Stimulated activated naive CD4-positive, alpha-beta T cell treated with Interleukin-2 at 50 U/mL for 16 hours (primary cell): ENCODE data around the gene SLC12A4.
"Not testable (repeated sequence)": the region's sequence is repeated elsewhere in the genome, so short reads cannot be mapped to it uniquely, and the experiment has no call there.

Experiments used
- DNase-seq: peaks from one replicate; lab custom pipeline; 2025; lab: John Stamatoyannopoulos, UW

The SLC12A4 gene

DNA sequence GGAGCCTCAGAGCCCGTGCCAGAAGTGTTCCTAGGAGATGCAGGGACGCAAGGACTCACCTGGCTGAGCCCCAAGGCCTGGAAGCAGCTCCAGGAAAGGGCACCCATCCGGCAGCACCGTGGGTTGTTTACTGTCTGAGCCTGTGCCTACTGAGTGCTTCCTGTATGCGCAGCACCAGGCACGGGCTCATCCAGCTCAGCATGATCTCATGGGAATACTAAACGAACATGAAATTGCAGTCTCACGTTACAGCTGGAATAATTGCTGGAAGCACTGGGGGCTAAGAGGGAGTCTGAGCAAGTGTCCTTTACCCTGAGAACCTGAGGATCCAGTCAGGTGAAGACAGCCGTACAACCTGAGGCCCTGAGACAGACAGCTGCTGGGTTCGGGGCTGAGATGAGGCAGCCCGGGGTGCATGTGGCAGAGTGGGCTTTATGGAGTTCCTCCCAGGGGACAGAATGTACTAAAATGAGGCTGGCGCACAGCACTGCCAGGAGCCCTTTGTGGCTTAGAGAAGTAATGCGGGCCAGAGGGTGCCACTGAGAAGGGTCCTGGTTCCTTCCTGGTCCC lies 42.2 kb downstream of the SLC12A4 start:
- no peak for DNase-seq

DNA sequence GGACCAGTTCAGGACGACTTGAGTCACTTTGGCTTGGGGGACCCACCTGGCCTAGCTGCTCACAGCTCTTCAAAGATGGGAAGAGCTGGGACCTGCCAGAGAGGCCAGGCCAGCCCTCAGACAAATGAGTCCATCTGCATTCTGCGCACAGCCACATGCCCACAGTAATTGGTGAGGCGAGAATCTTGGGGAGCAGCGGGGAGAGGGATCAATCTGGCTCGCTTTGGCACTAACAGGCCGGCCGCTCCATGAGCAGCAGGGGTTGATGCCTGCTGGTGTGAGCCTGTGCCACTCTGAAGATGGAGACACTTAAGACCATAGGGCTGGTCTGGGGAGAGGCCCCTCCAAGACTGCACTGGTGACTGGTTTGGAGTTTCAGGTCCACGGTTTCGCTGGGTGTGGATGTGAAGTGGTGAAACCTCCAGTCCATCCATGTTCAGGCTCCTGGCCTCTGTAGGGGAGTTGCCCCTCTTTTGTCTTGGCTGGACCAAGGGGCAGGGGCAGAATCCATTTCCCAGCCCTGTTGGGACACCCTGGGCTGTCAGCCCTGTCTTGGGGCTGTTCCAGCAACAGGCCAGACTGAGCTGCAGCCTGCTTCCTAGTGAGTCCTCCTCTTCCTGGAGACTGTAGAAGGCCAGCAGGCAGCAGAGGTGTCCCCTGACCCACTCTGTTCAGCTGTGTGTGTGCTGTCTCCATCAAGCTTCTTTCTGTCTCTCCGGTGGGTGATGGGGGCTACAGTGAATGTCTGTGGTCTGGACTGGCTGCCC lies 44.1 kb downstream of the SLC12A4 start:
- no peak for DNase-seq

DNA sequence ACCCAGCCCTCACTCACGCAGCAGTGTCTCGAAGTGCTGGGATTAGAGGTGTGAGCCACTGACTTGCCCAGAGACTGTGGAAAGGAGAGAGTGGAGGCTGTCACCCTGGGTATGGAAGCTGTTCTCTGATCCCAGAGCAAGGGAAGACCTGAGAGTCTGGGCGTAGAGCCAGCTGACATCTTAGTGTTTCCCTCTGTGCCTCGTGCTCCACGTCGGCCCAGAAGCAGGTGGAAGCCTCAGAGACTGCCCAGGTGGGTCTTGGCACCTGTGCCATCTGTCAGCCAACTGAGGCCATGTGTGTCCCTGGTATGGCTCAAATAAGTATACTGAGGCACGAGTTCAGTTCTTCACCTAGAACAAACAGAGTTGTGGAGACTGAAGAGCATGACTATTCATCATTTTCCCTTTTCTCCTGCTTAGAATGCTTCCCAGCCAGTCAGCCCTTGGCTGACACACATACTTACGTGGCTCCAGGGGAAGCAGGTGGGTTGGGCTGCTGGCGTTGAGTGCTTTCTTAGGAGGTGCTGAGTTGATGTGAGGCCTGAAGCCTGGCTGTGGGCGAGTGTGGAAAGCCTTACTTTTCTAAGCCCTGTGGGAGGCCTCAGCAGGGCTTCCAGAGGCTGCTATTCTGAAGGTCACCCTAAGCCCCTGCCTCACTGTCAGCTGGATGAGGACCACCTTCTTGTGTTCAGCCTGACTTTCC lies 44.9 kb downstream of the SLC12A4 start:
- DNase-seq, result no peak

DNA sequence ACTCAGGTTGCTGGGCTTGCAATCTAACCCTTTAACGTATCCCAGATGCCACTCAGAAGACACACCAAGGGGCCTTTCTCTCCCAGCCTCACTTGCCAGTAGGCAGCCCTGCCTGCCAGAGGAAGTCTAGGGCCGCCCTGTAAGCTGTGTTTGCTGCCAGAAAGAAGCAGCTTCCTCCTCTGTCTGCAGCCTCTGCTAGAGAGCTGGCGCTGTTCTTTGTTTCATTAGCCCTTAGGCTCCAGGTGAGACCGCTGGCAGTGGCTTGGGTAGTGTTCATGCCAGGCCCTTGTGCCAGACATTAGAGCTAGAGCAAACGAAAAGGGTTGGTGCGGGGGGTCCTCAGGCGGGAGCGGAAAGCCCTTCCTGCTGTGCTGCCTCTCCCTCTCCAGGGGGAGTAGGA lies 45.7 kb downstream of the SLC12A4 start:
- DNase-seq, result no peak

DNA sequence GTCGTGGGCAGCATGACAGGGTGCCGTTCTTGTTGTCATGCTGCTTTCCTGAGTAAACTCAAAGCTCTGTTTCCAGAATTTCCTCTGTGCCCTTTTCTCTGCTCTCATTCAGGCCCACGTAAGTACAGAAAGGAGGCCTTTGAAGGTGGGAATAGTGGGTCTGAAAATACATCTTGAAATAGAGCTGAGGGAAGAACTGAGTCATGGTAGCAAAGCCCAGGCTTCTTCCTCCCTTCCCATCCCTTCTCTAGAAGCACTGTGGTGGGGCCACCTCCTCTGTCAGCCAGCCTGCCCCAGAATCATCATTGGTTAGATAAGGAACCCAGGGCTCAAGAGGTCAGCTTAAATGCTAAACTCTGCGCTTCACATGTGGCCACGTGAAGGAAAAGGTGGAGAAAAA lies 46.2 kb downstream of the SLC12A4 start:
- no peak for DNase-seq

DNA sequence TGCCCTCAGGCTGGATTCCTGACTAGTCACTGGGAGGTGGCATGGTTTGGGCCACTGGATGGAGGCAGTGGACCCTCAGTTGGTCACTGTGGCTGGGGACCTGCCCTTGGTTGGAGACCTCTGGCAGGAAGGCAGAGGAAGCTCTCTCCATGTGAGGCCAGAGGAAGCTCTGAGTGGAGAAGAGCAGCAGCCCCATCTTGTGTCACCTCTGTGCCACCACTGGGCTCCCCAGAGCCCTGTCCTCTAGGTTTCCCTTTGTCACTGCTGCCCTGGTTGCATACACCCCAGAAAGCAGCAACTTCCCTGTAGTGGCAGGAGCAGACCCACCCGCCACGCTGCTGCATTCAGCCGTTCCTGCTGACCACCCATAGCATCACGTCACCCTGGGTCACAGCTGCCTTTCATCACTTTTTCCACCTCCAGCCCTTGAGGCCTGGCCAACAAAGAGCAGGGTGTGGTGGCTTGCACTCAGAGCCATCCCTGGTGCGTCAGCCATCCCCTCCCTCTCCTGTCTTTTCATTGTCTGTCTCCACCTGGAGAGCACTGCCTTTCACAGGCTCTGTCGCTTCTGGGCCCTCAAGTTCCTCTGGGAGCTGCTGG lies 48.7 kb downstream of the SLC12A4 start:
- DNase-seq, result no peak

DNA sequence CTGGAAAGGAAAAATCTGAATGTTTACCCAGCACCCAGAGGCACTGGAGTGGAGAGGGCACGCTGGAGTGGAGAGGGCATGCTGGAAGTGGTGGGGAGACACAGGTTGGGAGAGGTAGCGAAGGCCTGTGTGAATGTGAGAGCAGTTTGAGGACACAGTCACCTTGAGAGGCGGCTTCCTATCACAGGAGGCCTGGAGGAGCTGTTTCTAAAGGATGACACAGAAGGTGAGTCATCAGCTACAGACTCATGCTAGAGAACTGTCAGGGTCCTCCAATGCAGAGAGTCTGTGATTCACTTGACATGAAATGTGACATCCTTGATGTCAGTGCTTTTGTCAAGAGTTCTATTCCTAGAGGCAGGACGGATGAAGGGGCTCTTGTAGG lies 50.6 kb downstream of the SLC12A4 start:
- peak; percentile 24 for DNase-seq

DNA sequence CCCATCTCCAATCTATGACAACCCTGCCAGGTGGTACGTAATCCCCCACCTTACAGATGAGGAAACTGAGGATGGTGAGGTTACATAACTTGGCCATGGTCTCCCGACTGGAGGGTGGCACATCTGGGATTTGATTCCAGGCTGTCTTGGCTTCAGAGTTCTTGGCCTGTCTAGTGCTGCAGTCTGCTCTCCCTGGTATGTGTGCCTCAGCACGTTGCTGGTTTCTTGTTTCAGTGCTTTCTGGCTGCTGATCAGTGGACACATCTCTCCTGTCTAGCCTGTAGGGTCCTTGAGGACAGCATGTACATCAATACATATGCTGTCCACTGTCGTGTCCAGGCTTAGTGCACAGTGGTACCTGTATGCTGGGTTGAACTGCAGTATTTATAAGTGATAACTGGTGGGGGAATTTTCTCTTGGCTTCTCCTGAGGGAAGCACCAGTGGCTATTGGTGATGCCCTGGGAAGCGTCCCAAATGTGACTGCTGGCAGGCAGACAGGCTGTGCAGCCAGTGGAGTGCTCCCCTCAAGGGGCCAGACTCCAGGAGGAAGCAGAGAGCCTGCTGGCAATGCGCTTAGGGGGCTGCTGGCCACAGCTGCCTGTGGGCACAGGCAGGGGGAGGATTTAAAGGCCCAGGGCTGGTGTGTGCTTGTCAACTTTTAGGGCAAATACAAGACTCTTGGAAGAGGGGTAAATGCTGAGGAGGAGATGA lies 51.1 kb downstream of the SLC12A4 start:
- no peak for DNase-seq

DNA sequence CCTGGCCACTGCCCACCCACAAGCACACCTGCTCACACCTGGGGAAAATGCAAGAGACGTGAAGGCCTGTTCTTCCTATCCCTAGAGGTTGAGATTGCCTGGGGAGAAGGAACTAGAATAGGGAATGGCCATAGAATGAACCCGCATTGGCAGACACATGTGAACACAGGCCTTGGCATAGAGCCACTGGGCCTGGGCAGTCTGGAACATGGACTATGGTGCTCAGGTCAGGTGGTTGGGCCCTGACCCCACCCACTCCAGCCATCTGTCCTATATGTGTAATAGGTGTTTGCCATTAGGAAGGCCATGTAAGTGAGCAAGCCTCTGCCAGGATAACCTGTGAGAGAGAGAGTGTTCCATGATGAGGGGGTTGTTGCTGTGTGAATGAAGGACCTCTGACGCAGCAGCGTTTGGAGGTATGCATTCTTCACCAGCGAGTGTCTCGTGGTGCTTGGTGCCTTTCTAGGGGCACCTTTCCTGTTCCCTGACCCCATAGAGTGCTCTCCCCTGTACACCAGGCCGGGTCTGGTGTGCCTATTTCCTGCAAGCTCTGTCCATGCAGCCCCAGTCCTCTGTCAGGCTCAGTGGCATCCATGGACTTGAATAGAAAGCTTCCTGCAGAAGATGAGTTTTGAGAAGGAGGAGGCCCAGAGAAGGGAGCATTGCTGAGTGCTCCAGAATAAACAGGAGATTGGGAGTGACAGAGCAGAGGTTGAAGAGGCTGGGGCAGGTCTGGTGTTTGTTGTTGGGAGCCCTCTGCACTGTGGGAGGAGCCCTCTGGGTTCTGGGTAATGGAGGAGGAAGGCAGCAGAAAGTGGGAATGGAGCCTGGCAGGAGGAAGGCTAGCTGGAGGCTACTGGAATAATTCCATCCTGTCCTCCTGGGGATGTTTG lies 52.4 kb downstream of the SLC12A4 start:
- DNase-seq, result no peak

DNA sequence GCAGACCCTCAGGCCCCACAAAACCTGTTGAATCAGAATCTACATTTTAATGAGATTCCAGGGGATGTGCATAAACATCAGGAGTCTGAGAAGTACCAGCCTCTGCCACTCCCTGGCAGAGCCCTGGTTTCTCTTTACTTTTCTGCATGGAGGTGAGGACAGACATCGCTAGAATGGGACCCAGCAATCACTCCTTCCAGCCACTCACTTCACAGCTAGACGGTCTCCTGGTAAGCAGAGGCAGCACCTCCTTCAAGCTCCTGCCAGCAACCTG lies 53.0 kb downstream of the SLC12A4 start:
- DNase-seq, result not testable (repeated sequence)

DNA sequence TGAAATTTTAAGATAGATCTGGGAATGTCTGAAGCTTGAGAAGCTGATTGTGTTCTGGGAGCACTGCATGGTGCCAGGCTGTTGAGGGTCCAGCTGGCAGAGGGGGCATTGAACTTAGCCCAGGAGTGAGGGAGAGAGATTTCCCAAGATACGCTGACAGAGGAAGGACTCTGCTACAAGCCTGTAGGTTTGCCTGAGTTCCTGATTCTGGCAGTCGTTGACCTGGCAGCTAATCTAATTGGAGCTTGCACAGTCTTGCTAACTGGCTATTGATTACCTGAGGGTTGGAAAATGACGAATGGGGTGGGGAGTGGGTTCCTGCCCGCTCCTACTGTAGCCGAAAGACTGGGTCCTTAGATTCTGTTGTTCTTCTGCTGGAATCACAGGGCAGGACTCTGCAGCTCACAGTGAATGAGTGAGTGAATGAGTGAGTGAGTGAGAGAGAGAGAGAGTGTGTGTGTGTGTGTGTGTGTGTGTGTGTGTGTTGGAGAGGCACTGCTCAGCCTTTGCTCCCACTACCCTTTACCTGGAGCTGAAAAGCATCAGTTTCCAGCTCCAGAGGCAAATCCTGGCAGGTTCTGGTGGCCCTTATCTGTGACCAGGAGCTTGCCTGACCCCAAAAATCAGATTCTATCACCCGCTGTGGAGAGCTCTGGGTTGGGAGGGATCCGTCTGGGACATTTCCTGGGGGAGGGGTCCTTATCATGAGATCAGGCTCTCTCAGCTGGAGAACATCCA lies 53.5 kb downstream of the SLC12A4 start:
- DNase-seq, result no peak

DNA sequence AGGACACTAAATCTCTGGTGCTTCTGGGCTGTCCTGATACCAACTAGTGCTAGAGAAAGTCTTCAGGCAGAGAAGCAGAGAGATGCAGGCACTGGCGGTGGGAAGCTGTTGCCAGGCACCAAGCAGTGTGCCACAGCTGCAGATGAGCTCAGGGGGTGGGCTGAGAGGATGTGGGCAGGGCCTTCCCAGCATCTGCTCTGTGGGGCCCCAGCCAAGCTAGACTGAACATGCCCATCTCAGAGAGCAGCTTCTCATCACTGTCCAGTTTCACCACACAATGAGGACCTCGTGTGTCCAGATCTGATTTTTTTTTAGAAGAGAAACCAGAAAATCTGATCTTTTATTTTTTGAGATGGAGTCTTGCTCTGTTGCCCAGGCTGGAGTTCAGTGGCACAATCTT lies 58.3 kb downstream of the SLC12A4 start:
- no peak for DNase-seq

DNA sequence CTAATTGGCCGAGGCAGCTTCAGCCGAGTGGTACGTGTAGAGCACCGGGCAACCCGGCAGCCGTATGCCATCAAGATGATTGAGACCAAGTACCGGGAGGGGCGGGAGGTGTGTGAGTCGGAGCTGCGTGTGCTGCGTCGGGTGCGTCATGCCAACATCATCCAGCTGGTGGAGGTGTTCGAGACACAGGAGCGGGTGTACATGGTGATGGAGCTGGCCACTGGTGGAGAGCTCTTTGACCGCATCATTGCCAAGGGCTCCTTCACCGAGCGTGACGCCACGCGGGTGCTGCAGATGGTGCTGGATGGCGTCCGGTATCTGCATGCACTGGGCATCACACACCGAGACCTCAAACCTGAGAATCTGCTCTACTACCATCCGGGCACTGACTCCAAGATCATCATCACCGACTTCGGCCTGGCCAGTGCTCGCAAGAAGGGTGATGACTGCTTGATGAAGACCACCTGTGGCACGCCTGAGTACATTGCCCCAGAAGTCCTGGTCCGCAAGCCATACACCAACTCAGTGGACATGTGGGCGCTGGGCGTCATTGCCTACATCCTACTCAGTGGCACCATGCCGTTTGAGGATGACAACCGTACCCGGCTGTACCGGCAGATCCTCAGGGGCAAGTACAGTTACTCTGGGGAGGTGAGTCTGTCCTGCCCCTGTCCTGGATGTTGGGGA lies 59.2 kb downstream of the SLC12A4 start:
- DNase-seq, result no peak

DNA sequence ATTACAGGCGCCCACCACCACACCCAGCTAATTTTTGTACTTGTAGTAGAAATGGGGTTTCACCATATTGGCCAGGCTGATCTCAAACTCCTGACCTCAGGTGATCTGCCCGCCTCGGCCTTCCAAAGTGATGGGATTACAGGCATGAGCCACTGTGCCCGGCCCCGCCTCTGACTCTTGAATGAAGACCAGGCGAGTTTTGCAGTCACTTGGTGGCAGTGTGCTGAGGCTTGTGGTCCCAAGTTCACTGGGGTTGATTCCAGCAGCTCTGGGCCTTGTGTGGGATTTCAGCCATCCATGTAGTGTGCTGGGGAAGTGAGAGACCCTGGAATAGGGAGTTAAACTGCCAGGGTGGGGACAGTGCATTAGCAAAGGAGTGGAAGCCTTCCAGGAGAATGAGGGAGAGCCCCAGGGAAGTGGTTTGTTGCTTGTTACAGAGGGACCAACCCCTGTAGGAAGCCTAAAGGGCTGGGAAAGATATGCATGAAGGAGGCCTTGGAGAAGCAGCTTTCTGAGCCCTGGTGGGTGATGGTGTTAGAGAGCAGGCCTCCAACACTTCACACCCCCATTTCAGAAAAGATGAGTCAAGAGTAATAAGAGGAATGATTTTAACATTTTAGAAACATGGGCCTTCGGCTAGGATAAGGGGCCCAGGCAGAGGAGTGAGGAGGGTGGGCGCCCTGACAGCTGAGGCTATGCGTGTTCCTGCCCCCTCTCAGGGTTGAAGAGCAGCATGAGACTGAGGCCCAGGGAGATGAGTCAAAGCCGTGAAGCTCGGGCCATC lies 60.8 kb downstream of the SLC12A4 start:
- DNase-seq, result no peak

DNA sequence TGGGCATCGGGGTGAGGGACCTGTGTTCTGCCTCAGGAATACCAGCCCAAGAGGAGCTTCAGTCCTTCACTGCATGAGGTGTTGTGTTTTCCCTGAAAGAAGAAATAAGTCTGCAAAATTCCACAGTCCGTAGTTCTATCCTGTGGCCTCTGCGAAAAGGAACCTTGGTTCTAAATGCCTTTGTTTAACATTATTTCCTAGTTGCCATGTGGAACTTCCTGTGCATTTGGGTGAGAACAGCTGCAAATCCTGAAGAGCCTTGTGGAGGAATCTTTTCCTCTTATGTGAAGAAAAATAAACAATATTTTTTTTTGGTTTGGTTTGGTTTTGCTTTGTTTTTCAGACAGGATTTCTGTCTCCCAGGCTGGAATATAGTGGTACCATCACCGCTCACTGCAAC lies 65.6 kb downstream of the SLC12A4 start:
- DNase-seq, result no peak

DNA sequence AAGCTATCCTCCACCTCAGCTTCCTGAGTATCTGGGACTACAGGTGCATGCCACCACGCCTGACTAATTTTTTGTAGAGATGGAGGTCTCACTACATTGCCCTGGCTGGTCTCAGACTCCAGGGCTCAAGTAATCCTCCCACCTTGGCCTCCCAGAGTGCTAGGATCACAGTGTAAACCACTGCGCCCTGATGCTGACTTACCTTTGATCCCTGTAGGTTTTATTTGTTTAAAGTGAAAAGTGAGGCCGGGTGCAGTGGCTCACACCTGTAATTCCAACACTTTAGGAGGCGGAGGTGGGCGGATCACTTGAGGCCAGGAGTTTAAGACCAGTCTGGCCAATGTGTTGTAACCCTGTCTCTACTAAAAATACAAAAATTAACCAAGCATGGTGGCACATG lies 66.7 kb downstream of the SLC12A4 start:
- no peak for DNase-seq

DNA sequence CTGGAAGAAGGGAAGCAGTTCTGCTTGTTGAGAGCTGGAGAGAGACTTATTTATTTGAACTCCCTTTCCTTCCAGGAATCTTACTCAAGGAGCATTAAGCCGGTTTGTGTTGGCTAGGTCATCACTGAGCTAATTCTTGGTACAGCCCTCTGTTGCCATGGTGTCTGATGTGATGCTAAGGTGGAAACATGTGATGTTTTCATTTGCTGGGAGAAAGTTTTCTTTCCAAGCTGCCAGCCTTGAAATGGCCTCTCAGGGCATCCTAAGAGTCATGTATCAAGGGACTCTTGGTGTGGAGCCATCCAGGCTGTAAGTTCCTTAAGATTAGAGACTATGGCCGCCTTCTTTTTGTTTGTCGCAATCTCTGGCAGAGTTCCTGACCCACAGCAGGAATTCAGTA lies 71.2 kb downstream of the SLC12A4 start:
- DNase-seq, result no peak

DNA sequence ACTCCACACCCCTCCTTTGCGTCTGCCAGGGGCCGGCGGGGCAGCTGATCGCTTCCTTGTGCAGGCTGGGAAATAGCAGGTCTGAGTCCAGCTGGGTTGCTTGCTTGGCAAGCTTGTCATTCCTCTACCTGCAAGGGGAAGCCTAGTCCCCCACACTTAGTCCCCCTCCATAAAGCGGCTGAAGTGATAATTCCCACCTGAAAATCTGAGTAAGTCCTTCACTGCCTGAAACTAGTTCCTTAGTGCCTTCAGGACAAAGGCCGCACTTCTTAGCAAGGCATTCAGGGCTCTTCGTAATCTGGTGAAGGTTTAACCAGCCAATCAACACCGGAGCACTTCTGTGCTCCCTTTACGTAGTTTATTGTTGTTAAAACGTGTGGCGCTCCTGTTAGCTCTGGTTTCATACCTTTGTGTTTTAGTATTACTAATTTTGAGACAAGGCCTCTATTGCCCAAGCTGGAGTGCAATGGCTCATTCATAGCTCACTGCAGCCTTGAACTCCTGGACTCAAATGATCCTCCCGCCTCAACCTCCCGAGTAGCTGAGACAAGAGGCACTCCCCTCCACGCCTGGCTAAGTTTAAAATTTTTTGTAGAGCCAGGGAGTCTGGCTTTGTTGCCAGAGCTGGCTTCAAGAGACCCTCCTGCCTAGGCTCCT lies 74.6 kb downstream of the SLC12A4 start:
- DNase-seq, result no peak
